GM21737 (cell line): ENCODE results near the gene MEG3.
"Not testable (repeated sequence)": the region's sequence is repeated elsewhere in the genome, so short reads cannot be mapped to it uniquely, and the experiment has no call there.

Source experiments
- ATAC-seq: cut with Tn5 transposase; IDR thresholded peaks from one replicate; pipeline ENCODE4 v1.9.1; 2021; ENCODE audit warnings: mild to moderate bottlenecking, moderate library complexity; ENCODE audit not compliant: unreplicated experiment

MEG3 gene

DNA sequence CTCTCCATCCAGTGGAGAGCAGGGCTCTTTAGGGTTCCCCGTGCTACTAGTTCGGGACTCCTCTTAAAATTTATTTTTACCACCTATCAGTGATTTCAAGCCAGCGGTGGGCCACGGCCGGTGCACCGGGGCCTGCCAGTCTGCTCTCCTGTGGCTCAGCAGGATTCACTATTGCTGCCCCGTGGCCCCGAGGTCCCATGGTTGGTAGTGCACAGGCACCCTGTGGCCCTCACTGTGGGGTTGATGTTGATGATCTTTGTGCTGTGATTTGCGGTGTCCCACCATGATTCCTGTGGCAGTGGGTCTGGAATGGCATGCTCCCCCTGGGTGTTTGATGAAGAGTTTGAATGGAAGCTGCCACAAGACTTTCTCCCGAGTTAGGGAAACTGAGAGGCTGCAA lies 12.6 kb upstream of the MEG3 start:
- ATAC-seq = no peak

DNA sequence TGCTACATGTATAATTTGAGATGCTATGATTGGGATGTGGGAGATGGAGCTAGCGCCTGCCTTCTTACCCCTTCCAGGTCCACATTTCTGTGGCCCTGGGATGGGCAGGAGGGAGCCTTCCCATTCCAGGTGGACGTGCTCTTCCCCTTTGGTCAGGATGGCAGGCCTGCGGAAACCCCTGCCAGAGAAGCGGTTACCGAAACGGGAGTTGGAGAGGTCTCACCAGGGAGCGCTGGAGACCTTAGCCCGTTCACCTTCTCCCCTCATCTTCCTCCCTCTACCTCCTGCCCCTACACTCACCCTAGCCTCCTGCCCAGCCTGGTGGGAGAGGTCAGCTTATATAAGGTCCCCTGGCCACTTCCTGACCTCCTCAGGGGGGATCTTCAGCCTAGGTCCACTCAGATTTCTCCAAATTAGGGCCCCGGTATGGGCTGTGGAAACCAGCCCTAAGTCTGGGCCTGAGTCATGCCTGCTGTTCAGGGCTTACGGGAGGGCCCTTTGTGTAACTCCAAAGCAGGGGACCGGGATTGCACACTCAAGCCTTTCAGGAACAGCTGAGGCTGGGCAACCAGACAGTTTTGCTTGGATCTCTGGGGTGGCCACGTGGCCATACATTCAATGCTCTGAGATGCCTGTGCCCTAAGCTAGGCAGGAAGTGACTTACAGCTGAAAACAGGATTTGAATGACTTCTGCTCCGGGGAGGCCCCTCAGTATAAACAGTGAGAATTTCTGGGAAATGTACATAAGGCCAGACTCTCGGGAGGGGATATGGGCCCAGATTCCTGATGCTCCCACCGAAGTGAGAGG lies 10.2 kb upstream of the MEG3 start:
- ATAC-seq = no peak

DNA sequence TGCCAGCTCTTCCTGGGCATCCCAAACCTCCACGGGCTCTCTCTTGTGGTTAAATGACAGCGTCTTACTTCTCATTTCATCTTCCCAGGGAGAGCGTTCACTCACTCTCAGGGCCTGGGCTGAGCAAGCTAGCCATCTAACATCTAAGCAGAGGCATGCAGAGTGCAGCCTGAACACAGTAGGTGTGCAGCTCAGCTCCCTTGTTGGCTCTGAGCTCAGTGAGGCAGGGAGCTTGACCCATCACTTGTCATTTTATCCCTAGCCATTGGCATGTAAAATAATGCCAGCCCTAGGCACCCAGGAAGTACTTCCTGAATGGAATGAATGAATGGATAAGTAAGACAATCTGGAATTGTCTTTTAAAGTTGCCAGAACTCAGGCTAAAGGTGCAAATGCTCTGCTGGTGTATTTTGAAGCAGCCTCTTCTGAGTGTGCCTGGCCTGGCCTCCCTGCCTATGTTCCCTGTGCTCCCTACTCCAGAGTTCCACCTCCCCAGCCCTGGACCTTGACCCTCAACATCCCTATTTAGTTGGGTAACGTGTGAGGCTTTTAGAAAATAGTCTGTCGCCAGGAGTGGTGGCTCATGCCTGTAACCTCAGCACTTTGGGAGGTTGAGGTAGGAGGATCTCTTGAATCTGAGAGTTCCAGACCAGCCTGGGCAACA lies 9.5 kb upstream of the MEG3 start:
- ATAC-seq = no peak

DNA sequence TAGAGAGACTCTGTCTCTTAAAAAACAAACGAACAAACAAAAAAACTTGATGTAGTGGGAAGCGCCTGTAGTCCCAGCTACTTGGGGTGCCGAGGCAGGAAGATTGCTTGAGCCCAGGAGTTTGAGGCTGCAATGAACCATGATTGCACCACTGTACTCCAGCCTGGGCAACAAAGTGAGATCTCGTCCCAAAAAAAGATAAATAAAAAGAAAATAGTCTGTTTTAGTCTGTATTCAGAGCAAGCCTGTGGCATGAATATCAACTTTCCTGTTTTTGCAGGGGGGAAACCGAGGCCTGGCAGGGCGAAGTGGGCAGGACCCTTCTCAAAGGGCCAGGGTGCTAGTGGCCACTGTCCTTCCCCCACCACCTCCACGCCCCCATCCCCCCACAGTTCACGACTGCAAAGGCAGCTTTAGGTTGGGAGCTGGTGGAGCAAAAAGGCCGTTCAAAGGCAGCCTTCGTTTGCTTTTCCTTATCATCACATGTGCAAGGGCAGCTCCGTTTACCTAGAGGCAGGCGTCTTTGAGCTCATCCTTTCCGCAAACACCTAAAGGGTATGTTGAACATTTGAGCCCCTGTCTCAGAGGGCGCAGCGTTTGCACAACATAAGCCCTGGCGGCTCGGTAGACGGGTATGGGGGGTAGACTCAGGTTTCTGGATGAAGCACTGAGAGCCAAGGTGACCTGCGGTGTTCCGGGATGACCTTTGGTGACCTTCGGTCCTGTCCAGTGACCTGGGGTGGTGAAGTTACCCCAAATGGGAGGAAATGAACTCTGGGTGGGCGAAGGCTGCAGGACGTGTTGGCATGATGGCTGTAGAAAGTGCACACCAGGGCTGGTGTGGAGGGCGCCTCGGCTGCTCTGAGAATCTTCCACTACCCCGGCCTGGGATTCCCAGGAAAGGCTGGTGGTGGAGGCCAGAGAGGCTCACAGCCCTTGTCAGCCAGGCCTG lies 8.7 kb upstream of the MEG3 start:
- no peak for ATAC-seq

DNA sequence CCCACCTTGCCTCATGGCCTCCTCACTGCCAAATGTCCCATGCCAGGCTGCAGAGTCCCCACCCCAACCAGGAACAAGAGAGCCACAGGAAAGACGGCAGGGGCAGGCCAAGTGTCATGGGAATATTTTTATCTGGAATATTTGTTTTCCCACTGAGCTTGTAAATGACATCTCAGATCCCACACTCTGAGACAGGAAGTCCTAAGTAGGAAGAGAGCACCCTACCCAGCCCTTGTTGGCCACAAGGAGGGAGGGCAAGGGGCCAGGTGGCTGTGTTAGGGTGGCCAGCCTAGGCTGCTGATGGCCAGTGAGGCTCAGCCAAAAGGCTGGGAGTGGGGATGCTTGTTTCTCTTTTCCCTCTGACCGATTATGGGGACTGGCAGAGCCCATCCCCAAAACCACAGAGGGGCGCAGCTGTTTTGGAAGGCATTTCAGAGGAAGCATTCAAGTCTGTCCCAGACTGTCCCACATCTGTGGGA lies 7.7 kb upstream of the MEG3 start:
- no peak for ATAC-seq

DNA sequence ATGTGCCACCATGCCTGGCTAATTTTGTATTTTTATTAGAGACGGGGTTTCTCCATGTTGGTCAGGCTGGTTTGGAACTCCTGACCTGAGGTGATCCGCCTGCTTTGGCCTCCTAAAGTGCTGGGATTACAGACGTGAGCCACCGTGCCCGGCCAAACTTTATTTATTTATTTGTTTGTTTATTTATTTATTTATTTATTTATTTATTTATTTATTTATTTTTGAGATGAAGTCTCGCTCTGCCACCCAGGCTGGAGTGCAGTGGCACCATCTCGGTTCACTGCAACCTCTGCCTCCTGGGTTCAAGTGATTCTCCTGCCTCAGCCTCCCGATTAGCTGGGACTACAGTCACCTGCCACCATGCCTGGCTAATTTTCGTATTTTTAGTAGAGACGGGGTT lies 7.0 kb upstream of the MEG3 start:
- not testable (repeated sequence) for ATAC-seq

DNA sequence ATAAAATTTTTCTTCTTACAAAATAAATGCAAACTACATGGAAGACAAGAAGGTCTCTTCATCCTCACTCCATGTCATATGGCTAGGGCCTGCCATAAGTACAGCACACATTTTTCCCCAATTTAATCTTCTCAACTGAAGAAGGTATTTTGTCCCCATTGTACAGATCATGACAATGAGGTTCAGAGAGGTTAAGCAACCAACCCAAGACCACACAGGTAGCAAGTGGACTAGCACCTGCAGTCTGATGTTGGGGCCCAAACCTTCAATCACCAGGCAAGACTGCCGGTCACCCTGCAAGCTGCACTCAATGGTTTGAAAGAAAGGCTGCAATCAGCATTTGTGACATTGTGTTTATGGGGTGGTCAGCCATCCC lies 6.5 kb upstream of the MEG3 start:
- no peak for ATAC-seq

DNA sequence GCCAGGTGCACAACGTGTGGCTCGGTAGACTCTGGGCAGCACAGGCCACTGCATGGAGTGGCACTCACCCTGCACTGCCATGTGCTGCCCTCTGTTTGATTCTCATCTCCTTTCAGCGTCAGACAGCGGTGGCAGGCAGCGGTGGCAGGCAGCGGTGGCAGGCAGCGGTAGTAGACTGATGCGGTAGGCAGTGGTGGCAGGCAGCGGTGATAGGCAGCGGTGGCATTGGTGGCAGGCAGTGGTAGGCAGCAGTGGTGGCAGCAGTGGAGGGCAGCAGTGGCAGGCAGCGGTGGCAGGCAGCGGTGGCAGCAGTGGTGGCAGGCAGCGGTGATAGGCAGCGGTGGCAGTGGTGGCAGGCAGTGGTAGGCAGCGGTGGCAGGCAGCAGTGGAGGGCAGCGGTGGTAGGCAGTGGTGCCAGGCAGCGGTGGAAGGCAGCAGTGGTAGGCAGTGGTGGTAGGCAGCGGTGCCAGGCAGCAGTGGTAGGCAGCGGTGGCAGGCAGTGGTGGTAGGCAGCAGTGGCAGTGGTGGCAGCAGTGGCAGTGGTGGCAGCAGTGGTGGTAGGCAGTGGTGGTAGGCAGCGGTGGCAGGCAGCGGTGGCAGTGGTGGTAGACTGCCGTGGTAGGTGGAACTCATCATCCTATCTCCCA lies 6.0 kb upstream of the MEG3 start:
- ATAC-seq = no peak

DNA sequence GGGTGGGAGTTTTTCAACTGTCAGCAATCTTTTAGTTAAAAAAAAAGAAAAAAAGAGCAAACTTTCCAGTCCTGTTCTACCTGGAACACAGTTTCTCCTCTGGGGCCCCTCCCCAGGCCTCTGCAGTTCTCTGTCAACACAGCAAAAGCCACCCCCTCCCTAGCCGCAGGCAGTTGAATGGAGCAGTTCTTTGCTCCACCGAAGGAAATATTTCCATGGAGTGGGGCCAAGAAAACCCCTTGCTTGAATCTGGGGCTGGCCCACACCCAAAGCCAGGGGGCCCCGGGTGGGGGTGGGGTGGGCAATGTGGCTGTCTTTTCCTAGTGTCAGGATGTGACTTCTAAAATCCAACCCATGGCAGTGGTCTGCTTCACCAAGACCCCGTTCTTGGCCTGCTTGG lies 5.0 kb upstream of the MEG3 start:
- ATAC-seq = no peak

DNA sequence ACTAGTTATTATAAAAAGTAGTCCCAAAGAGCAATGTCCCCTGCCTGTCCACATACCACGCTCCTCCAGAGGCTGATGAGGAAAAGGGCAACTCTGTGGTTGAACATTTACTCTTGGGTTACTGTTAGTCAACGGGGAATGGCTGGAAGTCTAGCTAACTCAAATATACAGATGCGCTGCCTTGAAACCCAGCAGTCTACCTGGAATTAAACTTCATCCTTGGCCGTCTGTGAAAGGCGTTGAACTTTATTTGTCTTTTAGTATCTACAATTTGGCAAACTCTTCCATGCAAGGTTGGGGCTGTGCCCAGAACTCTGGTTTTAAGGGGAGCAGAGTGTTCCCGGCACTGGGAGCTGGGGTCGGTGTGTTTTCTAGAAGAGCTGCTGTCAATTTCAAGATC lies 3.9 kb upstream of the MEG3 start:
- no peak for ATAC-seq

DNA sequence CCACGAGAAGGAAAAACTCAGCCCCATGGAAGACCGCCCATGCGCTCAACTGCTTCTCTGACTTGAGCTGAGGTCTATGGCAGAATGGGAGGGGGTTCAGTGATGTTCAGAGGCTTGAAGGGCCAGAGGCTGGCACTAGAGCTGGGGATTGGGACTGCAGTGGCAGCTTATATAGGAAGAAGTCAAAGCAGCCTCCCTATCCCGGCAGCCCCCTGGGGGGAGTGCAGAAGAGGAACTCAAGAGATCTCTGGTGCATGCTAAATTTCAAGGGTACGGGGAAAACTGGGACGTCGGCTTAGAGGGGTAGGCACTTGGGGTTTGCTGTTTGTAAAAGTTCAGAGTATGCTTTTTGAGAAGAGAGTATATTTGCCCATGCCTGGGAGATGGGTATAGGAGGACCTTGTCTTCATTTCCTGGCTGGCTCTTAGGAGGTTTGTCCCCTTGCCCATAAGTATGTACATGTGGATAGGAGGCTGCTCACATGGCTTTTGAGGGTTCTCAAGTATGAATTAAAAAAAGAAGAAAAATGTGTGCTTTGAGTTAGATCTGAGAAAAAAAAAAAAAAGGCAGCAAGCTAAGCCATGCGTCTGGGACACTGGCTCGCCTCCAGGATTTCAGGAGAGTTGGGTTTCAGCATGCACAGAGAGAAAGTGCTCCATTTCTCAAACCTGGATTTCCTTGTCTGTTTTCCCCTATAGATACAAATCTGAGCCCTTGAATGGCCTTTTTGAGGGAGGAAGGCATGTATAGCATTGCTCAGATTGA lies 3.2 kb upstream of the MEG3 start:
- ATAC-seq = no peak

DNA sequence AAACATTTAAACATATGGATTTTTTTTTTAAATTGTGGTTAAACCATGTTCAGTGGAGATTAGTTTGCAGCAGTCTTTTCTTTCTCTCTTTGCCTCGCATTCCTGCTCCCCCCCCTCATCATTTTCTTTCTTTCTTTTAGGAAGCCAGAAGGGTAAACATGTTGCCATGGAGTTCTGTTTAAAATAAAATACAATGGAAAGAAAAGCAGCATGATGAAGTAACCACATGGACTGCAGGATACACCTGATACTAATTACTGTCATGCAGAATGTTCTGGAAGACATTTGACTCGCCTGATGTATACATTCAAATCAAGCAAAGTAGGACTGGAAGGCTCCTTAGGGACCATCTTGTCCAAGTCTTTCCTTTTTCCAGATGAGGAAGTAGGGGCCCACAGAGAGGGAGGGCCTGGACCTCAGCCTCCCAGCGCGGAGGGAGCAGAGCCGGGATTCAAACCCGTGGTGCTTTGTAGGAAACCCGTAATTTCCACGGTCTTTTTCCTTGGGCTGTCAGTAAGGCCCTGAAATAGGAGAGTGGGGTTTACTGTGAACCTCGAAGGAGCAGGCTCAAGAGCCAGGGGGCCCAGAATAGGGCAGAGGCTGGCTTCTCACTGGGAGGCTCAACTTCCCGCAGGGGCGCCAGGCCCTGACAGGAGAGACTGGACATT lies 2.4 kb upstream of the MEG3 start:
- ATAC-seq = no peak

DNA sequence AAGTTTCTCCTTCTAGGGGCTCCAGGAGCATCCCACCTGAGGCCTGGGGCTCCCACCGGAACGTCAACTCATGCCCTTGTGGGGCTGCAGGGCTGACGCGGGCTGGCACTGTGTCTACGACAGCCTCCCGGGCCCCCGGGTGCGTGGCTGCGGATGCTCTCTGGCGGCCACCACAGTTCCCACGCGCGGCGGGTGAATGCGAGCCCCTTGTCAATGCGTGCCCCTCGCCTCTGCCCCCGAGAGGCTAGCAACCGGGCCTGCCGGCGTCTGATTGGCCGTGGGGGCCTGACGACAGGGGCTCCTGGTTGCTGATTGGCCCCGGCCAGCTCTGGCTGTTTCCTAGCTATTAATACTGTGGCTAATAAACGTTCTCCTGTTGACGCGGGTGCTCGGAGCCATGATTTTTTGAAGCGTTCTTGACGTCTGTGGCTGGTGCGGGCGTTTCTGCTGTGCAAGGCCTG lies 1.8 kb upstream of the MEG3 start:
- ATAC-seq = no peak

DNA sequence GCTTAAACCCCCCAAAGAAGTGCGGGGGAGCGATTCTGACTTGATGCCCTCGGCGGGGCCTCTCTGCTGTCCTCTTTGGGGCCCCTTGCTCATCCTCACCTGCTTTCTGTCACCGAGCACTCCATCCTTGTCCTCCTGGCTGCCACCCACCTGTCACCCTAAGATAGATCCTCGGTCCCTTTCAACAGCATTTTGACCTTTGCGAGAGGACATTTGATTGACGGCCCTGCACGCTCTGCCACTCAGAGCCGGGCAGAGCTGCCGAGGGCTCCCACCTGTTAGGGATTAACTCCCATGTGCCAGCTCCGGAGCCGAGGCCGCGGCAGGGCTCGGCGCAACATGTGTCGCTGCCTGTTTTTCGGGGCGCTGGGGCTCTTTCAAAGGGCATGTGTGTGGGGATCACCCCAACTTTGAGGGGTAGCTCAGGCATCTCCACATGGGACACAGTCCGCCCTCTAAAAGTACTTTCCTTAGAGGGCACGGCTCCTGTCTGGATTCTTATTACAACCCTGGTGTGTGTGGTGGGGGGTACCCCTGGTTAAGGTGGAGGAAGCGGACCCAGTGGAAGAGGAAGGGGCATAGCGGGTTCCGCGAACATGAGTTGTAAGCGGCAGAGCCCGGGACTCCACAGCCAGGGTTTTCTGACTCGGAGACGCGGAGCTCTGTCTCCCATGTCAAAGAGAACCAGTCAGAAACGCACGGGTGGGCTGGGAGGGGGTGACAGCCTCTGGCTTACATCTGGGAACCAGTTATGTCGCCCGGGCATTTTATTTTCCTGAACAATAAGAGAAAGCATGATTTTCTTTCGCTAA lies 811 bp upstream of the MEG3 start:
- no peak for ATAC-seq

DNA sequence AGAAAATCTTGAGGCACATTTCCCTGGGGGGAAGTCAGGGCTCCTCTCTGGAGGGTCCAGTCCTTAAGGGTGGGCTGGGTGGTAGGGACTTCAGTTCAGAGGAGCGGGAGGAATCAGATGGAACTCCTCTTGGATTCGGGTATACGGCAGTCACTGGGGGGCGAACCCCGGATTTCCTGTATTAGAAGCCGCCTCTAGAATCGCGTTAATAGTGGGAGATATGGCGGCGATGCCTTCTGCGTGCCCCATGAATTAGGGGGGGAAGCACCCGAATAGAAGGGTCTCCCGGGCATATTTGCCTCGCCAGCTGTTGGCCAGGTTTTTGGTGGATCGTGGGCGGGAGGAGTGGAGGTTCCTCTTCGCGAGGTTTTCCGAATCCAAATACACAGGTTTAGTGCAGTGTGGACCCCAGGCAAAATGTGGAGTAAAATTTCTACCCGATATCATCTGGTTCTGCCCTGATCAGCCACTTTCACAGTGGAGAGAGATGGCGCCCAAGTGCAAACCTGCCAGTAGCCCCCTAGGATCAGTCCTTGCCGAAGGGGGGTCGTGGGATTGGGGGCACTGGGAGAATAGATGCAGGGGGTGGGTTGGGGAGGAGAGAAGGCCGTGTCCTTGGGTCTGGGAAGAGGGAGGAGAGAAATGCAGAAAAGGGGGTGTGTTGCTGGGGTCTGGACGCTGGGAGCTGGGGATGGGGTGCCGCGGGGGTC lies 628 bp downstream of the MEG3 start:
- ATAC-seq = no peak

DNA sequence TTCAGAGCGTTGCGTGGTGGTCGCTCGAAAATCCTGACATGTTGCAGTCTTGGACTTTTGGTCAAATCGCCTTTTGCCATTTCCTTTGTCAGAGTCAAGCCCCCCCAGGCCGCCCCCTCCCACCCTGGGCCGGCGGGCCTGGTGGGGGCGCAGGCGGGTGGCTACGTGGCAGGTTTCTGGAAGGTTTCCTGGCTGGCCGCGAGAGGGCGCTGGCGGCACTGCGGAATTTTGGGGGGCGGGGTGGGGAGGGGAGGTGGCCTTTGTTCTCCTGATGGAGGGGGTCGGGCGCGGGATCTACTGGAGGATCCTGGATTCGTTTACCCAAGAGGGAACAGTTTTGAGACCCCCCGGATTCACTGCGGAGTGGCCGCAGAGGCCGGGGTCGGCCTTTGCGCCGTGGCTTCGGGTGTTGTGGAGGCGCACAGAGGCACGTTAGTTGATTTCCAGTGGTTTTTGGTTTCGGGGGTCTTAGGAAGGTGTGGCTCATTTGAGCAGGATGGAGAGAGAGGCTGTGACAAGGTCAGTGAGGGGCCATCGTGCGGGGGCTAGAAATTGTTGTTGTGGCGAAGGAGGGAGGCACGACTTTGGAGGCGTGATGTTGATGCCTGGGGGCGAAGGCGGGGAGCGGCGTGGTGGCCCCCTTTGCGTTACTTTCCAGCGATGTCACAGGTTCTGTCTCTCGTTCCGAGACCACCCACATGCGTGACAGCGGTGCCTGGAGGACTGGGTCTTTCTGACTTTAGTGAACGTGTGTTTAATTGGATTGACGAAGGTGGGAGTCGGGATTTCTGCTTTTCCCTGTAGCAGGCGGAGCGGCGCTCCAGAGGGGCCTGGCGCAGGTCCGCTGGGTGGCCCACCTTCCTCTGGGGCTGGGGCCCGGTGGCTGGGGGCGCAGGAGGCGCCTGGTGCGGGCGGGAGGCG lies 1.4 kb downstream of the MEG3 start:
- no peak for ATAC-seq
